DOHH2 (cell line): ENCODE measurements around the gene SLC13A2.
"Not testable (repeated sequence)": the region's sequence is repeated elsewhere in the genome, so short reads cannot be mapped to it uniquely, and the experiment has no call there.

ENCODE experiments used
- H3F3A ChIP-seq: fragments of 200-600 bp; sonication (generic), shearing (Covaris generic); 2 replicates; pipeline ENCODE4 v1.6.0; 2016; ENCODE audit warnings: antibody characterized with exemption, mild to moderate bottlenecking; ENCODE audit not compliant: control insufficient read depth, insufficient read depth
- H3K27ac ChIP-seq: fragments of 200-600 bp; sonication (generic); 2 replicates; pipeline ENCODE4 v1.5.1; 2014; ENCODE audit warnings: low read depth, mild to moderate bottlenecking, low read length, moderate library complexity
- H3K27me3 ChIP-seq: fragments of 200-600 bp; sonication (generic); 2 replicates; pipeline ENCODE4 v1.6.1; 2014; ENCODE audit warnings: mild to moderate bottlenecking, low read length, mixed read lengths; ENCODE audit not compliant: control insufficient read depth
- H3K36me3 ChIP-seq: fragments of 200-600 bp; sonication (generic); 2 replicates; pipeline ENCODE4 v1.6.1; 2014; ENCODE audit warnings: mild to moderate bottlenecking, low read length, moderate library complexity, mixed read lengths; ENCODE audit not compliant: control insufficient read depth
- H3K4me1 ChIP-seq: fragments of 200-600 bp; sonication (generic); 2 replicates; pipeline ENCODE4 v1.6.1; 2014; ENCODE audit warnings: mild to moderate bottlenecking, low read length, mixed read lengths; ENCODE audit not compliant: control insufficient read depth
- H3K4me2 ChIP-seq: fragments of 200-600 bp; sonication (generic); 2 replicates; pipeline ENCODE4 v1.6.0; 2014; ENCODE audit warnings: mild to moderate bottlenecking, low read length, moderate library complexity
- H3K4me3 ChIP-seq: fragments of 200-600 bp; sonication (generic); 2 replicates; pipeline ENCODE4 v1.5.1; 2014; ENCODE audit warnings: mild to moderate bottlenecking, low read length, mixed read lengths
- H3K79me2 ChIP-seq: fragments of 200-600 bp; sonication (generic); 2 replicates; pipeline ENCODE4 v1.6.1; 2014; ENCODE audit warnings: mild to moderate bottlenecking, low read length, mixed read lengths; ENCODE audit not compliant: control insufficient read depth
- H3K9me2 ChIP-seq: fragments of 200-600 bp; sonication (generic); replicated peaks from 2 replicates; pipeline ENCODE4 v1.6.1; 2014; ENCODE audit warnings: mild to moderate bottlenecking, low read length, mixed read lengths; ENCODE audit not compliant: control insufficient read depth
- H3K9me3 ChIP-seq: fragments of 200-600 bp; sonication (generic); 2 replicates; pipeline ENCODE4 v1.6.1; 2014; ENCODE audit warnings: antibody characterized with exemption, low read length, mixed read lengths; ENCODE audit not compliant: control insufficient read depth, insufficient read depth
- H4K20me1 ChIP-seq: fragments of 200-600 bp; sonication (generic); 2 replicates; pipeline ENCODE4 v1.6.0; 2014; ENCODE audit warnings: low read depth, mild to moderate bottlenecking, antibody characterized with exemption, low read length, moderate library complexity; ENCODE audit not compliant: control insufficient read depth, insufficient read depth
- EZH2phosphoT487 ChIP-seq: fragments of 200-600 bp; sonication (generic); IDR thresholded peaks from 2 replicates; pipeline ENCODE4 v1.6.1; 2017; ENCODE audit warnings: borderline replicate concordance, mild to moderate bottlenecking, antibody characterized with exemption, low read length, moderate library complexity, mixed read lengths
- TF ChIP-seq, protein P1 (sequence below): fragments of 200-600 bp; sonication (generic); IDR thresholded peaks from one replicate; pipeline ENCODE4 v1.5.1; 2014; ENCODE audit warnings: antibody characterized with exemption, mild to moderate bottlenecking, low read depth, low read length; ENCODE audit not compliant: poor library complexity, severe bottlenecking

The SLC13A2 gene

DNA sequence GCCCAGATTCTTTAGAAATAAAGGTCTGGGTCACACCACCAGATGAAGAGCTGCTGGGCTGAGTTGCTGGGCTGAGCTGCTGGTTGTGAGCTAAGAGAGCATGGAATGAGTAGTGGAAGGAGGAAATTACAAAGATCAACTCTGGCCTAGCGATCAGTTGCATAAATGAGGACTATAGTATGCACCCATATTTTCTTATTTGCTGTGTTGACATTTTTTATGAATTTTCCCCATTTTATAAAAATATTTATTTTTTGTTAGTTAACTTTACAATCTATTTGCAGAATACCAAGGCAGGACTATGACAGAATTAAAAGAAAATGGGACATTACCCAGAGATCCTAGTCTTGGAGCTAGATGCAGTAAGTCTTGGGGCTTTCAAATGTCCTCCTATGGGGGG lies 23.6 kb upstream of the SLC13A2 start:
- no peak for TF ChIP-seq EZH2phosphoT487
- TF ChIP-seq, protein P1, sequence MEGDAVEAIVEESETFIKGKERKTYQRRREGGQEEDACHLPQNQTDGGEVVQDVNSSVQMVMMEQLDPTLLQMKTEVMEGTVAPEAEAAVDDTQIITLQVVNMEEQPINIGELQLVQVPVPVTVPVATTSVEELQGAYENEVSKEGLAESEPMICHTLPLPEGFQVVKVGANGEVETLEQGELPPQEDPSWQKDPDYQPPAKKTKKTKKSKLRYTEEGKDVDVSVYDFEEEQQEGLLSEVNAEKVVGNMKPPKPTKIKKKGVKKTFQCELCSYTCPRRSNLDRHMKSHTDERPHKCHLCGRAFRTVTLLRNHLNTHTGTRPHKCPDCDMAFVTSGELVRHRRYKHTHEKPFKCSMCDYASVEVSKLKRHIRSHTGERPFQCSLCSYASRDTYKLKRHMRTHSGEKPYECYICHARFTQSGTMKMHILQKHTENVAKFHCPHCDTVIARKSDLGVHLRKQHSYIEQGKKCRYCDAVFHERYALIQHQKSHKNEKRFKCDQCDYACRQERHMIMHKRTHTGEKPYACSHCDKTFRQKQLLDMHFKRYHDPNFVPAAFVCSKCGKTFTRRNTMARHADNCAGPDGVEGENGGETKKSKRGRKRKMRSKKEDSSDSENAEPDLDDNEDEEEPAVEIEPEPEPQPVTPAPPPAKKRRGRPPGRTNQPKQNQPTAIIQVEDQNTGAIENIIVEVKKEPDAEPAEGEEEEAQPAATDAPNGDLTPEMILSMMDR, result no peak
- H3K27me3 ChIP-seq, result peaks cover 6% of the 10 kb centered on the region
- H3K4me1 ChIP-seq, result no peaks in the 10 kb centered on the region
- H3K4me2 ChIP-seq, result no peak overlapping the region
- H3K27ac ChIP-seq, result no peak overlapping the region
- no peaks in the 10 kb centered on the region for H3K79me2 ChIP-seq
- H3K36me3 ChIP-seq, result no peaks in the 10 kb centered on the region
- H3K9me2 ChIP-seq, result no peaks in the 10 kb centered on the region
- H4K20me1 ChIP-seq, result no peaks in the 10 kb centered on the region
- no peaks in the 10 kb centered on the region for H3K9me3 ChIP-seq
- no peak overlapping the region for H3K4me3 ChIP-seq
- no peaks in the 10 kb centered on the region for H3F3A ChIP-seq

DNA sequence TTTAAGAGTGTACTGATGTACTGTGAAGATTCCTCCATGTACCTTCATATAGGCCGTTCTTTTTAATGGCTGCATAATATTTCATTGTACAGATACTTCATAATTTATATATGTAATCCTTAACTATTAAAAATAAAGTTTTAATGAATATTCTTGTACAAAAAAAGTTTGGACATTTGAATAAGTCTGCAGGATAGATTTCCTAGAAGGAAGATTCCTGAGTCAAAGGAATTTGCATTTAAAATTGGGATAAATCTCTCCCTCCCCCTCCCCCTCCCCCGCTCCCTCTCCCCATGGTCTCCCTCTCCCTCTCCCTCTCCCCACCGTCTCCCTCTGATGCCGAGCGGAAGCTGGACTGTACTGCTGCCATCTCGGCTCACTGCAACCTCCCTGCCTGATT lies 15.6 kb upstream of the SLC13A2 start:
- Histone ChIP-seq H4K20me1 (no peaks in the 10 kb centered on the region), H3K27me3 (no peaks in the 10 kb centered on the region), H3K4me3 (no peak overlapping the region), H3K79me2 (no peaks in the 10 kb centered on the region), H3K9me2 (no peaks in the 10 kb centered on the region), H3K36me3 (no peaks in the 10 kb centered on the region), H3K4me2 (no peak overlapping the region), H3K9me3 (no peaks in the 10 kb centered on the region), H3F3A (no peaks in the 10 kb centered on the region), H3K27ac (no peak overlapping the region), H3K4me1 (no peaks in the 10 kb centered on the region)
- TF ChIP-seq EZH2phosphoT487, result no peak
- TF ChIP-seq, protein P1, result no peak

DNA sequence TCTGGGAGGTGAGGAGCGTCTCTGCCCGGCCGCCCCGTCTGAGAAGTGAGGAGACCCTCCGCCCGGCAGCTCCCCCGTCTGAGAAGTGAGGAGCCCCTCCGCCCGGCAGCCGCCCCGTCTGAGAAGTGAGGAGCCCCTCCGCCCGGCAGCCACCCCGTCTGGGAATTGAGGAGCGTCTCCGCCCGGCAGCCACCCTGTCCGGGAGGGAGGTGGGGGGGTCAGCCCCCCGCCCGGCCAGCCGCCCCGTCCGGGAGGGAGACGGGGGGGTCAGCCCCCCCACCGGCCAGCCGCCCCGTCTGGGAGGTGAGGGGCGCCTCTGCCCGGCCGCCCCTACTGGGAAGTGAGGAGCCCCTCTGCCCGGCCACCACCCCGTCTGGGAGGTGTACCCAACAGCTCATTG lies 14.6 kb upstream of the SLC13A2 start:
- H3K27me3 ChIP-seq, H3K79me2 ChIP-seq, H3K4me2 ChIP-seq: not testable (repeated sequence)

DNA sequence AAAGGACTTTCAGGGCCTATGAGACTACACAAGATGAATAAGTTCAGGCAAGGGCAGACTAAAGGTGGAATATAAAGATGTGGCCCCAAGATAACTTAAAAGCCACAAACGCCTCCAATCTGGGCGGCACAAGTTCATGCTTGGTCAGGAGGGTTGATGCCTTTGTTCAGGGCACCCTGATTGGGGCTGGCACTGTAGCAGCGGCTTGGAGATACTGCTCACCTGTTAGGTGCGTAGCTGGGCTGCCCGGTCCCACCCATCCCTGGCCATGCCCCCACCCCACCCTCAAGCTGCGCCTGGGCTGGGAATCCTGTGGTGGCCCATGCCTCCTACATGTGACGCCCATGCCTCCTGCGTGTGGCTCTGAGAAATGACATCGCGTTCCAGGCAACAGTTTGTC lies 12.5 kb upstream of the SLC13A2 start:
- peaks cover 2% of the 10 kb centered on the region; the same call in 1 of the 2 replicates for H3K27me3 ChIP-seq
- no peaks in the 10 kb centered on the region for H3K36me3 ChIP-seq
- H3K79me2 ChIP-seq, result no peaks in the 10 kb centered on the region
- H3K4me2 ChIP-seq, result no peak overlapping the region
- no peaks in the 10 kb centered on the region for H4K20me1 ChIP-seq
- H3K9me2 ChIP-seq, result no peaks in the 10 kb centered on the region
- H3K4me1 ChIP-seq, result no peaks in the 10 kb centered on the region
- H3K27ac ChIP-seq, result no peak overlapping the region
- H3F3A ChIP-seq, result no peaks in the 10 kb centered on the region
- H3K9me3 ChIP-seq, result no peaks in the 10 kb centered on the region
- H3K4me3 ChIP-seq, result no peak overlapping the region
- TF ChIP-seq EZH2phosphoT487, result no peak
- TF ChIP-seq, protein P1, result no peak

More for the DNA sequence above, 14.6 kb upstream of the SLC13A2 start:
- not testable (repeated sequence) for H3K27ac ChIP-seq, H4K20me1 ChIP-seq, H3K4me3 ChIP-seq, H3K9me3 ChIP-seq, H3F3A ChIP-seq, H3K4me1 ChIP-seq, H3K9me2 ChIP-seq, H3K36me3 ChIP-seq
